Lung microvascular endothelial cell (primary cell): ENCODE results near the gene CMBL. TPM values are rescaled to one million over a fixed set of nuclear protein-coding genes. Genes with fewer than 3 reads are reported as not detected.
A peak's percentile ranks its signal among the peaks of the same experiment; 100 is the strongest.
"Not testable (repeated sequence)": the region's sequence is repeated elsewhere in the genome, so short reads cannot be mapped to it uniquely, and the experiment has no call there.

Experiments
- DNase-seq, 2 donors: peaks; one replicate each; pipeline versions ENCODE4 v3.0.0 to v3.0.0-alpha.2; 2010; ENCODE audit warnings: low read depth in 2 of 2
- total RNA-seq: library from RNA; depleted of rRNA; stranded (reverse); fragments of >200 nt; gene quantifications from 2 replicates; pipeline ENCODE4 v1.2.1, GENCODE V29; 2014

Gene CMBL
- total RNA-seq, 1 donor from 2014 or later, result 2.4 TPM

GRCh38 chr5:10286862-10287227 is 20.9 kb downstream of the CMBL start:
- DNase-seq, result no peak

GRCh38 chr5:10286162-10286861 is 21.4 kb downstream of the CMBL start:
- no peak for DNase-seq

DNA sequence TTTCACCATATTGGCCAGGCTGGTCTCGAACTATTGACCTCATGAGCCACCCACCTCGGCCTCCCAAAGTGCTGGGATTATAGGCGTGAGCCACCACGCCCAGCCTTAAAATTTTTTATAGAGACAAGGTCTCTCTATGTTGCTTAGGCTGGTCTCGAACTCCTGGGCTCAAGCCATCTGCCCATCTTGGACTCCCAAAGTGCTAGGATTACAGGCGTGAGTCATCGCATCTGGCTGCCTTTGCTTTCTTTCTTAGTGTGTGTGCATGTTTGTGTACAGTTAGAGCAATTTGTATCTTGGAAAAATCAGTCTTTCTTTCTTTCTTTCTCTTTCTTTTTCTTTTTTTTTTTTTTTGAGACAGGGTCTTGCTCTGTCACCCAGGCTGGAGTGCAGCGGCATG is 22.3 kb downstream of the CMBL start:
- DNase-seq, result not testable (repeated sequence)

DNA sequence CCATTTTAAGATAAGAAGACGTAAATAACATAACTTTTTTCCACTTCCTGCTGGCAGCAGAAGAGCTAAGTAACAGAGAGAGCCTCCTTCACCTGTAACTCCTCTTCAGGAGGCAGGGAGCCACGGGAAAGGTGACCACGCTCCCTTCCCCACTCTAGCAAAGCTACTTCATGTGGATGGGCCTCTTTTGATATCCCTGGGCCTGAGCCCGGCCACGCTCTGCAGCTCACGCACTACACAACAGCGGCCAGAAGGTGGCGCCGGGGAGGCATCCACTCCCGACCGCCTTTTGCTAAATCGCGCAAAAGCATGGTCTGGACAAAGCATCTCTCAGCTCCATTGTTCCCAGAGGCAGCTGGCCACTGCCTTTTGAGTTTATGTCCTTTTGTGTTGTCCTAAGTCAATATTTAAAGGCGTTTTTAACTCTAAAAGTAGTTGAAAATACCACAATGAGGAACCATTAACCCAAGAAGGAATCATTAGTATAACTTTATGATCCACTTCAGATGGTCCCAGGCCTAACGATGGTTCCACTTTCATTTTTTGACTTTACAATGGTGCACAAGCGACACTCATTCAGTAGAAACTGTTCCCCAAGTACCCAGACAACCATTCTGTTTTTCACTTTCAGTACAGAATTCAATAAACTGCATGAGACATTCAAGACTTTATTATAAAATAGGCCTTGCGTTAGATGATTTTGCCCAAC is 23.6 kb downstream of the CMBL start:
- peak; percentile 75 to 87 for DNase-seq

DNA sequence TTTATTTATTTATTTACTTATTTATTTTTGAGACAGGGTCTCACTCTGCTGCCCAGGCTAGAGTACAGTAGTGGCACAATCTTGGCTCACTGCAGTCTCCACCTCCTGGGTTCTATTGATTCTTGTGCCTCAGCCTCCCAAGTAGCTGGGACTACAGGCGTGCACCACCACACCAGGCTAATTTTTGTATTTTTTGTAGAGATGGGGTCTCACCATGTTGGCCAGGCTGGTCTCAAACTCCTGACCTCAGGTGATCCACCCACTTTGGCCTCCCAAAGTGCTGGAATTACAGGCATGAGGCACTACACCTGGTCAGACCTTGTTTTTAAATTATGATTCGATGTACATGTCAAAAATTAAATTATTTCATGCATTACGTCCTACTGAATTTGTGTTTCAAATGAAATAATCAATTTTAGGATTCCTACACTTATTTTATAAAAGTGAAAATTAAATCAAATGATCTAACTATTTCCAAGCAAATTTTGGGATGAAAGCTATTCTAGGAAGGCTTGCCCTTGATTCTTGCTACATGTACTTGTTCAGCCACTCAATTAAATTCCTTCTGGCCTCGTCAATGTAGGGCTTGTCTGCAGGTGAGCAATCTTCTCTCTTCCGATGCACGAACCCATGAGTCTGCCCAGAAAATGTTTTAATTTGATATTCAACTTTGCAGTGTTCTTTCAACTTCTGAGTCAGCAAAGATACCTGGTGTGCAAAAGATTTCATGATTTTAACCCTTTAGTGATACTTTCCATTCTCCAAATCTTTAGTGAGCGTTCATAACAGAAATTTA is 27.6 kb downstream of the CMBL start:
- no peak for DNase-seq

DNA sequence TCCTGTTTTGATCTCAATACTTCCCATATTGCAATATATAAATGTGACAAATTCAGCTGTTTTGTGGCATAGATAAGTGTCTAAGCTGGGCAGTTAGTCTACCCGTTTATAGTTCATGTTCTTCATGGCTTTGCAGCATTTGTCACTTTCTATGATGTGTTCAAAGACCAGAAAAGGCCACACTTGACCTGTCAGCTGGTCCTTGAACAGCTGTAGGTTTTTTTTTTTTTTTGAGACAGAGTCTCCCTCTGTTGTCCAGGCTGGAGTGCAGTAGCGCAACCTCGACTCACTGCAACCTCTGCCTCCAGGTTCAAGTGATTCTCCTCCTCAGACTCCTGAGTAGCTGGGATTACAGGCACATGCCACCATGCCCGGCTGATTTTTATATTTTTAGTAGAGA is 28.4 kb downstream of the CMBL start:
- DNase-seq, result no peak

GRCh38 chr5:10278658-10279279 is 28.9 kb downstream of the CMBL start:
- DNase-seq, result no peak

DNA sequence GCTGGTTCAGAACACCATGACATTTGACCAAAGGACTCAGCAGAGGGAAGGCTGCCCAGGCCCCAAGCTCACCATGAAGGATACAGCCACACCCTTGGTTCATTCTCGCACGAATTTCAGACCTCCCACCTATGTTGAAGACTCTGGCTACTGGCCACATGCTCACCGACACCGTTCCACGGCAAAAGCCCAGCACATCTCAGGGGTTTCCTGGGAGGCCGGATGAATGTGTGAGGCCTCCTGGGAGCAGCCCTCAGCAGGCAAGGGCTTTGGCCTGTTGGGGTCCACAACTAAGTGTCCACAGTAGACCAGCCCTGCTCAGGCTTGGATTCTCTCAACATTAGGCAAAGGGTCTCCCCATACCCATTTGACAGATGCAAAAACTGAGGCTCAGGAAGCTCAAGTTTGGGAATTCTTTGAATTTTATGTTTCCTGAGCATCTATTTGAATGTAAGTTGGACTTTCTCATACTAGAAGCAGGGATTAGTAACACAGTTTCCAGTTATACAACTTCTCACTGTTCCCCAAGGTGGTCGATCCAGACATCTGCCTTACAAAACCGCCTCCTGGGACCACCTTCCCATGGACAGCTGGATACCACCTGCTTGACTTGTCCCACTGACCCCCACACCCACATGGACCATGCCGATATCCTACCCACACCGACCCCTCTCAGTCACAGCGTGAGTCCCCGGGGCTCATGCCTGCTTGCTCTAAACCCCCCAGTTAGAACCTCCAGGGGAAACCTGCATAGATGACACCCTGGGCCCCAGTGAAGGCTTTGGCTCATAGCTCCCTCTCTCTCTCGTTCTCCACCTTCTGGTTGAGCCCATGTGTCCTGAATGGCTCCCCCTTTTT is 29.7 kb downstream of the CMBL start:
- DNase-seq, result no peak

- peak; percentile 14 to 81 for DNase-seq
Observed at GRCh38 chr5:10276691-10277090, 31.0 kb downstream of the CMBL start.

GRCh38 chr5:10275991-10276390 is 31.7 kb downstream of the CMBL start:
- DNase-seq, result peak in 1 of 2 donors; percentile 56

DNA sequence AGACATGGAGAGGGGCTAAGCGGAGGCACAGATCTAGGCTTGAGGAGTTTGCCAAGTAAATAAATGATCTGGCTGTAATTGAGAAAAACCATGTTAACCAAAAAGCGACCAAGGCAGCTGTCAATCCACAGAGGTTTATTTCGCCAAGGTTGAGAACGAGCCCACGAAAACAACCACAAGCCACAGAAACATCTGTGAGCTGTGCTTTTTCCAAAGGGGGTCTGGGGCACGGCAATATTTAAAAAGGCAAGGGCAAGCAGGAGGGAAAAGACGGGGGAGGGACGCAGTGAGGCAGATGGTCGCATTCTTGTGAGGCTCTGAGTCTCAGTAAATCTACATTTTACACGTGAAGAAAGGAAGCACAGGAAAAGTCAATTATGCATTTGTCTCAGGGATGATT is 32.2 kb downstream of the CMBL start:
- no peak for DNase-seq

GRCh38 chr5:10272875-10273209 is 34.9 kb downstream of the CMBL start:
- DNase-seq, result not testable (repeated sequence)

- peak in 1 of 2 donors; percentile 16 for DNase-seq
Observed at GRCh38 chr5:10272053-10272874, 35.4 kb downstream of the CMBL start.

DNA sequence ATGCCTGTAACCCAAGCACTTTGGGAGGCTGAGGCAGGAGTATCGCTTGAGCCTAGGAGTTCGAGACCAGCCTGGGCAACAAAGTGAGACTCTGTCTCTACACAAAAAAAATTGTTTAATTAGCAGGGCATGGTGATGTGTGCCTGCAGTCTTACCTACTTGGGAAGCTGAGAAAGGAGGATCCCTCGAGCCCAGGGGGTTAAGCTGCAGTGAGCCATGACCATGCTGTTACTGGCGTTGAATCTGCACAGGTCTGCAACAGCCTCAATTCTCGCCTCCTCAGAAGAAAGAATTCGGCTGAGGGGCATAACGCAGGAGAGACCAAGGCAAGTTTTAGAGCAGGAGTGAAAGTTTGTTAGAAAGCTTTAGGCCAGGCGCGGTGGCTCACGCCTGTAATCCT is 39.6 kb downstream of the CMBL start:
- no peak for DNase-seq

- no peak for DNase-seq
Observed at GRCh38 chr5:10266839-10267238, 40.9 kb downstream of the CMBL start.

GRCh38 chr5:10266137-10266536 is 41.6 kb downstream of the CMBL start:
- no peak for DNase-seq

DNA sequence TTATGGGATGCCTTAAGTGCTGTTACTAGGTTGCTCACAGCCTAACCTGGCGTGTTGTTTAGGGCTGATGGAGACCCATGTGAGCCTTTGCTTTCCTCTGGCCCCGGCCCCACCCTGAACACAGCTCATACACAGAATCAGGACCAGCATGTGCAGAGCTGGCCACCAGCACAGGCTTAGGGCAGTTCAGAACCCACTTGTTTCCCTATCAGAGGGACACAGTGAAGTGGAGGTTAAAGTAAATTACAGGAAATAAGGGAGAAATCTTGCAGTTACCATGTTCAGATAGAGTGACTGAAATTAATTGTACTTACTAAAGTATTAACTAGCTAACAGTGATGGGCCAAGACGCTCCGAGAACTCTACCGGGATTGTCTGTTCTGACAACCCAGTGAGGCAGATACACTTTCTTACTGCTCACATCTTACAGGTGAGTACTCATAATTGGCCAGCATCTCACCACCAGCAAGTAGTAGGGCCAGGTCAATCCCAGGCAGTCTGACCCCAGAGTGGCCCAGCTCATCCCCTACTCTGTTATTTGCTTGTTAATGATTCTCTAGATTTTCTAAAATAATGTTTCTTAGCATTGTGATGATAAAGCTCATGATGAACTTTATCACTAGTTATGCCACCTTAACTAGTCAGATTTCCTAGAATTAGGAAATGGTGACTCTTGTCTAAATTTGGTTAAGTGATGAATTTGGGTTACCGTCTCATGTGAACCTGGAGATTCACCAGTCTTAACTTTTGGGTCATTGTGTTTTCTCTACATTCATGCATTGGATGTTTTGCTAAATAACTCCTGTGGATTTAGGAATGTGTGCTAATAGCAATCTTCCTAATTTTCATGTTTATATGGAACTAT is 42.2 kb downstream of the CMBL start:
- DNase-seq, result no peak

DNA sequence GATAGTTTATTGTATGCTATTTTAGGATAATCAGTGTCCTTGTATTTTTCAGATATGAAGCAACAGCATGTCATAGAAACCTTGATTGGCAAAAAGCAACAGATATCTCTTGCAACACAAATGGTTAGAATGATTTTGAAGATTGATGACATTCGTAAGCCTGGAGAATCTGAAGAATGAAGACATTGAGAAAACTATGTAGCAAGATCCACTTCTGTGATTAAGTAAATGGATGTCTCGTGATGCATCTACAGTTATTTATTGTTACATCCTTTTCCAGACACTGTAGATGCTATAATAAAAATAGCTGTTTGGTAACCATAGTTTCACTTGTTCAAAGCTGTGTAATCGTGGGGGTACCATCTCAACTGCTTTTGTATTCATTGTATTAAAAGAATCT is 43.1 kb downstream of the CMBL start:
- no peak for DNase-seq

- no peak for DNase-seq
Observed at GRCh38 chr5:10262995-10263394, 44.7 kb downstream of the CMBL start.
